AG08396 (cell line): ENCODE results near the gene HTRA1.

Experiments
- DNase-seq: peaks from one replicate; pipeline ENCODE4 v3.0.0; 2012; ENCODE audit warnings: low spot score, mixed read lengths

Gene HTRA1

DNA sequence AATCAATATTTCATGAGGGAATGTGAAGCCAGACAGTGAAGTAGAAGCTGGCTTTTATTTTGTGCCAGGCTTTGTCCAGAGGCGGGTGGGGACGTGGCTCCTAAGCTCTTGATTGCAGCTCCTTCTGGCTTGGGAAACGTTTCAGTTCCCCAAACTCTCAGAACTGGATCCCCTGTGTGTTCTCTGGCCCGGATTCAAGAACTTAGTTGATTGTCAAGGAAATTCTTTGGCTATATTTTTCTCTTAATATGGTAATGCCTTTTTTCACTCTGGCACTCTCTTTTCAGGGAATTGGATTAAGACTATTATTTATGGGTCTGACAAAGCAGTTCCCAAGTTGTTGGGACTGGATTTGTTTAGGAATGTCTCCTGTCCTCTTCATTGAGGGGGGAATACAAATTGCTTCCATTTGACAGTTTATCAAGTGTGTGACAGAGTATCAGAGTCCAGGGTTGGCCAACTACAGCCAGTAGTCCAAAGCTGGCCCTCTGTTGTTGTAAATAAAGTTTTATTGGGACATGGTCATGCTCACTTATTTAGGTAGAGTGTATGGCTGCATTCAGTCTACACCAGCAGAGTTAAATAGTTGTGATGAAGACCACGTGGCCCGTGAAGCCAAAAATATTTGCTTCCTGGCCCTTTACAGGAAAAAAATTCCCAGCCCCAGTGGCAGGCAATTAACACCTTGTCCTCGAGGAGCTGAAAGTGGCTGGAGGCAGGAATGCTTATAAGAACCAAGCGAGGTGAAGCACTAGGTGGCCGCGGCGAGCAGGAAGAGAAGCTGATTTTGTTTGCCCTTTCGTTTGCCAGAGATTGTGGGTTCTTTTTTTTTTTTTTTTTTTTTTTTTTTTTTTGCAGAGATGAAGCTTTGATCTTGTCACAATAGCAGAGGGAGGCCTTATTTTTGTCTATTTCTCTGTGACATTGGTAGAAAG is 34.3 kb downstream of the HTRA1 start:
- DNase-seq, result no peak

DNA sequence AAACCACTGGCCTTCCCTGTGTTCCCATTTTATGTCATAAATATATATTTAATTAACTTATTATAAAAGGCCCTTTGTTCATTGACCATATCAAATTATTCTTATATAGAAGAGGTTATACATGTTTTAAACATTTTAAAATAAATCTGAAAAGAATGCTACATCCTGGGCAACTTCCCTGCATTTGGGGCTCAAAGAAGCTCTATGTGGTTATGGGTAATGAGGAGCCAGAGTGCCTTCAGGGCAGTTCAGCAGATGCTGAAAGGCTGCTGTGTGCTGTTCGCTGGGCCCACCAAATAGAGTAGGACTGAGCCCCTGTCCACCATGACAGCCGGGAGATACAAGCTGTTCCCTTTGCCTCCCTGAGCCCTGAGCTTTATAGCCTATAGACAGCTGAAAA is 35.9 kb downstream of the HTRA1 start:
- DNase-seq, result no peak

DNA sequence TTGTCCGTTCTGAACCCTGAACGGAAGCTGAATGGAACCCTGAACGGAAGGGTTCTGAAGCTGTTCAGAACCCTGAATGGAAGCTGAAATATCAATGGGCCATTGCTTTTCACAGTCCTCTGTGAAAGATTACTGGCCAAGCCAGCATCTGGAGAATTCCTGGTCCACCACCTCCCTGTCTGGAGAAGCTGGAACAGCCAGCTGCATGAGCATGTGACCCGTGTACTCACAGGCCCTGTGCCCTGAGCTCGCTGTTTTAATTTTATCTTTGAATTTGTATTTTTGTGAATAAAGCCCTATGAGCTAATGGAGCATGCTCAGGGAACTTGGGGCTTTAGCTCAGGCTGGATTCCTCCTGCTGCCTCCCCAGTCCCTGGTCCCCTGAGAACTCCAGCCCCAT is 37.2 kb downstream of the HTRA1 start:
- DNase-seq, result no peak

DNA sequence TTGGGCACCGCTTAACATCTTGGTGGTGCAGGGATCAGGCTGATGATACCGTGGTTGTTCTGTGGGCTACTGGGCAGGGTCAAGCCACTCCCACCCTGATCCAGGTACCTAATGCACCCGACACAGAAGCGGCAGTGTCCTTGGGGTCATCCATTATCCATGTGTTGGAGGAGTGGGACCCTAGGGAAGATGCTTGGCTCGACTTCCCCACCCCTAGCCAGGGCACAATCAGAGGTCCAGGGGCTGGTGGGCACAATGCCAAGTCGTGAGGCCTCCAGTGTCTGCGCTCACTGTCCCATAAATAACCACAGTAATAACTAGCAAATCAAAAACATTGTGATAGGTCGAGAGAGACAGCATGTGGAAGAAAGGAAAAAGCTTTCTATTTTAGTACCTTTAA is 37.7 kb downstream of the HTRA1 start:
- DNase-seq, result no peak

DNA sequence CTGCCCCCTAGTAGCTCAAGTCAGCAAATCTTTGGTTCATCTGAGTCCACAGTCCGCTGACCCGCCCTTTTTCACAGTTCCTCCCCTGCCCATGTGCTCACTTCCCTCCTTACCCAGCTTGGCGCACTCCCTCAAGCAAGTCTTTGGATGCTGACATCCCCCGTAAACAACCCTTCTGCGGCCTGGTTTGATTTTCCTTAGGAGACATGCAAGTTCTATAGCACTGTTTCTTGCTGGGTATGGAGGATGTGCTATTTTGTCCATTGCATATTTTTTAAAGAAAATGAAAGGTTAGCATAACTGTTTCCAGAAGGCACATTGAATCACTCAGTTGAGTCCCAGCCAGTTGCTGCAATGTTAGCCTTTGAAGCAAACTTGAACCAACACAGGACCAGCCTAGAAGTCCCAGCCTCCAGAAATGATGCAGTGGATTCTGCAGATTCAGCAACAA is 38.2 kb downstream of the HTRA1 start:
- peak; percentile 62 for DNase-seq

DNA sequence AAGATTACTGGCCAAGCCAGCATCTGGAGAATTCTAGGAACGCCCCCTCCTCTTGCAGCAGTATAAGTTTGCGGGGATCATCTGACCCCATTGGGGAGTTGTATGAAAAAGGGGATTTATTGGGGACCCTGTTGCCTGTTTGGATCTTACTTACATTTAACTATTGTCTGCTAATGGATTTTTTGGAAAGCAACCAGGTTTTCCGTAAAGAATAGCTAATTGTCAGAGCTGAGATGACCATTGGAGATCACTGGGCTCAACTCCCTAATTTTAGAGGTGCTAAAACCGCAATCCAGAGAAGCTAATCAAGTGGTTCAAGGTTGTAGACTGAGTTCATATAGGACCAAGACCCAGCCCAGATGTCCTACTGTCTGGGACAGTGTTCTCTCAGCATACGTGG is 38.8 kb downstream of the HTRA1 start:
- DNase-seq, result no peak

DNA sequence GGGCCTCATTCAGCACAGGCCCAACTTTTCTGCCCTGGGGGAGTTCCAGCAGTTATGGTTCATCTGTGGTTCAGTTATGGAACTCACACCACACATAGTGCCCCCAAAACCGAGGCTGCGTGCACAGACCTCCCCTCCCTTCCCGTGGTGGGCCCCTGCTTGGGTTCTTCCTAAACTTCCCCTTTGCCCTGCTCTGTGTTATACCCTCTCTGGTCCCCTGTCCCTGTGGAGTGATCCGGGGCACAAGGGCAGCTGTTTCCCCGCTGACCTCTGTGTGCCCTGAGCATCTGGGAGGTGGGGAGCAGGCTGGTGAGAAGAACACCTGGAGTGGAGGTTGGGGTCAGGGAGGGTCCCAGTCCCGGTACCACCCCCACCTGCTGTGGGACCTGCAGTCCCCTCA is 39.4 kb downstream of the HTRA1 start:
- no peak for DNase-seq

DNA sequence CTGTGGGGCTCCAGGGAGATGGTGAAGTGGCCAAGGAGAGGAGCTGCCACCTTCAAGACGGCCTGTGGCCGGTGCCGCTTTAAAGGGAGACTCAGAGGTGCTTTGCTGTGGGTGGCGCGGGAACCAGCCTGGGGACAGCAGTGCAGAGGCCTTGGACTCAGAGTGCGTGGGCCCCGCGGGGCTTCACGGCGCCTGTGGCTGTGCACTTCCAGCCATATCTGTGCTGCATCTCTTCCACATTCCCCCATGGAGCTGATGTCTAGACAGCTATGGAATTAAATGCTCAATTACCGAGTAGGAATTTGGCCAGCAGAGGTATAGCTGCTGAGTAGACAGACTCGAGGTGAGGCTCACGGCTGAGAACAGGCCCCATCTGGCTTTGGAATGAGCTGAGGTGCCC is 41.7 kb downstream of the HTRA1 start:
- DNase-seq, result no peak

DNA sequence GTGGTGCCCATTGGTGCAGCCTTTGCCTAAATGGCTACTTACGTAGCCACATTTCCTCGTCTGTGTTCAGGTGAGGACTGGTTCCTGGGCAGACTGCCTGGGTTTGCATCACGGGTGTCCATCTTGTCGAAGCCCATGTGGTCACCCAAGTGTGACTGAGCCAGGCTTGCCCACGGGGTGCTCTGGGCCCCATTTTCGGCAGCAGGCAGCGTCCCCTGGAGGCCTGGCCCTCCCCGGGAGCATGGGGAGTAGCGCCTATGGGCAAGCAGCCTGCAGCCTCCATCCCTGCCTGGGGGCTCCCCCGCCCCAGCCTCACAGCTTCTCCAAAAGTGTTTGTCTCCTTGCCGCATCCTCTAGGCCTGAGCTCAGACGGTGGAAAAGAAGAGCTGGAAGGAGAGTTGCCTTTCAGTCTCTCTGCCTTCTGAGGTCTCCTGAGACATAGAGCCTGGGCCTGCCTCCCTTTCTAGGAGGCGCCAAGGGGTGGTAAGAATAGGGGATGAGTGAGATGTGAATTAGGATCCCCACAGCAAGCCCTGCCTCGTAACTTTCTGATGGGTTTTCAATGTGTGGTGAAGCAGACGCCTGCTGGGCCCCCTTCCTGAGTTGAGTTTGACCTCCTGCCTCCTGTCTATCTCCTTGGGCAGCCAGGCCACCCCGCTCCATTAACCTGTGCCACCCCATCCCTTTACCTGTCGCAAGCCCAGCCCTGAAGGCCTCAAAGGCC is 42.7 kb downstream of the HTRA1 start:
- DNase-seq, result no peak

DNA sequence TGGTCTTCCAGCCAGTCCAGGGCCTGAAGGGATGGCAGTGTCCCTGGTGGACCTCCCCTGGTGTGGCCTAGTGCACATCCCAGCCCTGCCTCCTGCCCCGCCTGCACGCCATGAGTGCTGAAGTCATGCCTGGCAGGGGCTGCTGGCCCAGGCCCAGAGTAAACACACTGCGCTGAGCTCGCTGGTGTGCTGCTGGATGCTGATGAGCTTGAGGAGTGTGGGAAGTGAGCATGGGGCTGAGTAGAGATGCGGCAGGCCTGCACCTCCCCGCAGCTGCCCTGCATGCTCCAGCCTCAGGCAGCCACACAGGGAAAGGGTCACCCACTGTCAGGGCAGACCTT is 43.2 kb downstream of the HTRA1 start:
- peak; percentile 91 for DNase-seq

DNA sequence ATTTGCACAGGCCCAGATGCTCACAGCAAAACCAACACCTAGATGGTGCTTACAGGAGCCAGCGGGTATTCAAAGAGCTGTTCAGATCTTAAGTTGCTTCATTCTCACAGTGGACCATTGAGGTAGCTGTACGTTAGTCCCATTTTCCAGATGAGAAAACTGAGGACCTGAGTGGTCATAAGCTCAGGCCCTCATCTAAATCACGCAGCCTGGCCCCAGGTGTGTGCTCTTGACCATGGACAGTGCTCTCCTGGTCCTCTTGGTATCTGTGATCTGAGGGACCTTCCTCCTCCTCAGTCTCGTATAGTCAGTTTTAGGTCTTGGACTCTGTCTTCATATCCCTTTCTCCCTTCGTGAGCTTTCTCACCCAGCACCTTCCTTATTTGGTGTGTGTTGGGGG is 43.7 kb downstream of the HTRA1 start:
- no peak for DNase-seq

DNA sequence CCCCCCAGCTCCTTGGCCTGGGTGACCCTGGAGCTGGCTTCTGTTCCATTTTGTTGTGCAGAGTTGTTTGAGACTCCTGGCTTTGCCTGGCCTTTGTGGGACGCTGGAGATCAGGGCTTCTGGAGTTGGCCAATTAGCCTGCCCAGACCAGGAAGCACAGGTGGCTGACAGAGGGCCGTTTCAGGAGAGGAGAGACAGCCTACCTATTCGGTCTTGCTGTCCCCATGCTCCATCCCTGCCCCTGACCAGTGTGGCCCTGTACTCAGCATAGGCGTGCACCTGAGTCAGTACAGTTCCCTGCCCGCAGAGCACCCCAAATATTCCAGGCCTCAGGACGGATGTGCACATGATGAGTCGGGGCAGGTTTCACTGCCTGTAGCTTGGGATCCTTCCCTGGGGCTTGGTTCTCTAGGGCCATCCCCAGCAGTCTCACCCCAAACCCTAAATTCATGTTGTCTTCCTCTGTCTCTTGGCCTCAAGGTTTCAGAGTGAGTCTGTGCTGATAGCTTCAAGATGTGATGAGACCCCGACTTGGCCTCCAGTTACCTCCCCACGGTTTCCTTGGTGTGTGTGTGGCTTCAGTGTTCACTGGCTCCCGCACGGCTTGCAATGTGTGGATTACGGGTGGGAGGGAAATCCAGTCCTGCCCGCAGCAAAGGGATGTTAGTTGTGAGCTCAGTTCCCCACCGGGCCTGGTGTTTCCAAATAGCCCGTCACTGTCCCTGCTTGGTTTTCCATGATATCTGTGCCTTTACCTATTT is 44.7 kb downstream of the HTRA1 start:
- no peak for DNase-seq

DNA sequence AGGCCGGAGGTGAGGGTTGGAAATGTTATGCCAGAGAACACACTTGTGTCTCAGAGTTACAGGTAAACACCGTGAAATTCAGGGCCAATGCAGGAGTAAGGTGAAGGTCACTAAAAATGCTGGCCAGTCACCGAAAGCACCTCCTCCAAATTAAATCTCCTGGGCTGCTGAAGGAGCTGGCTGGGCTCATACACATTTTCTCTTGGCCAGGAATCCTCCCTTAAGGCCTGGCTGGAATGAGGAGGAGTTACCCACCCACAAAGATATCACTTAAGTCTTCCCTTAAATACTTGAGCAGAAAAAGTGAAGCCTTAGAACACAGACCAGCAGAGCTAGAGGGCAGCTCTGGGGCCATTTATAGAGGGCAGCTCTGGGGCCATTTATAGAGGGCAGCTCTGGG is 46.3 kb downstream of the HTRA1 start:
- DNase-seq, result no peak

DNA sequence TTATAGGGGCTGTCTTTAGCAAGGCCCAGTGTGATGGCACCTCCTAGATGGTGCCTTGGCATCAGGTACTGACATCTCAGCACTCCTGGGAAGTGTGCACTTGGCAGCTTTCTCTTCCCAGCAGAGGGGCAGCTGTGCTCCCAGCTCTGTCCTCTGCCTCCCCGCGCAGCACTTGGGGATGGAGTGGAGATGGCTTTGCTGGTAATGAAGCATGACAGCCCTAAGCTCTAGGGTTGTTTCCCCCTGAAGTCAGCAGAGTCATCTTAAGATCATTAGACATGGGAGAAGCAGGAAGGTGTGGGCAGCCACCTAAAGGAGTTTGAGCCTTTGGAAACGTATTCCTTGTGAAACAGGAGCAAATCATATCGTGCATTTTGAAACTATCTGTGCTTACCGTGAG is 46.7 kb downstream of the HTRA1 start:
- DNase-seq, result no peak

DNA sequence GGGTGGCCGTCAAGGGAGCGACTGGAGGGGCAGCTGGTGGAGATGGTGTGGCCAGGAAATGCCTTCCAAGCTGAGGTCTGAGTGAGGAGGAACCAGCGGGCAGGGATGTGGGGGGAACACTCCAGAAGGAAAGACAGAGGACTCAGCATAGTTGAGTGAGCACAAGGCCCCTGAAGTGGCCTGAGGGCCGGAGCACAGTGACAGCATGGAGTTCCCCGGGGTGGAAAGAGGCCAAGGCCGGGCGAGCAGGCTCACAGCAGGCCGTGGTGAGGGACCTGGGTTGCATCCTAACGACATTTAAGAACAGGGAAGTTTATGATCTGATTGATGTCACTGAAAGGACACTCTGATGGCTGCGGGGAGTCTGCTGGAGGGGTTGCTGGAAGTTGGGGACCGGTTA is 48.0 kb downstream of the HTRA1 start:
- DNase-seq, result no peak

DNA sequence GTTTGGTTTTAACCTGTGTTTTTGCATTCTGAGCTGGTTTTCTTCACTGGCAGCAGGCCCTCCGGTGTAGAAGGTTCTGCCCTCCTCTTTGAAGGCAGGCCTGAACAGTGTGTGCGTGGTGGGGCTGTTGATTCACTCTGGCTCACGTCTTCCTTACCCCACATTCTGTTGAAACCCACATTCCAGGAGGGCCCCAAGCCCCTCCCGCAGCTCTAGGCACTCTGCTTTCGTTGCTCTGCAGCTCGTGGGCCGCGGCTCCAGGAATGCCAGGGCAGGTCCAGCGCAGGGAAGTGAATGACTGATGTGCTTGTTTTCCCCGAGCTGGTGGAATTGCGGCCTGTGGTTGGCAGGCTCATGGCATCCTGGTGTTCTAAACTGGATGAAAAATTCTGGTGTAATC is 49.0 kb downstream of the HTRA1 start:
- no peak for DNase-seq

DNA sequence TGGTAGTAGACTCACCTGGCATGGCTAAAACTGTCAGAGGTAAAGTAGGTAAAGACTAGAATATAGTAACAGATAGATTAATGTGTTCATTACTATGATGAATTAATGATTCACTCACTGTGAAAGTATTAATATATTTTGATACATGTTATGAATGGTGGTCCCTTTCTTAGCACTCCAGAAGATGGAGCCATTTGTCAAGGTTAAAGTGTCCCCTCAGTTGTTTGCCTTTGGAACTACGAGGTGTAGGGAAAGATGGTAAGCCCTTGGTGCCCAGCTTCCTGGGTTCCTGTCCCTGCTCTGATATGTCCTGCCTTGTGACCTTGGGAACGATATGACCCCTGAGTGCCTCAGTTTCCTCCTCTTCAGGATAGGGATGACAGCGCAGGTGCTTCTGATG is 49.4 kb downstream of the HTRA1 start:
- DNase-seq, result no peak

DNA sequence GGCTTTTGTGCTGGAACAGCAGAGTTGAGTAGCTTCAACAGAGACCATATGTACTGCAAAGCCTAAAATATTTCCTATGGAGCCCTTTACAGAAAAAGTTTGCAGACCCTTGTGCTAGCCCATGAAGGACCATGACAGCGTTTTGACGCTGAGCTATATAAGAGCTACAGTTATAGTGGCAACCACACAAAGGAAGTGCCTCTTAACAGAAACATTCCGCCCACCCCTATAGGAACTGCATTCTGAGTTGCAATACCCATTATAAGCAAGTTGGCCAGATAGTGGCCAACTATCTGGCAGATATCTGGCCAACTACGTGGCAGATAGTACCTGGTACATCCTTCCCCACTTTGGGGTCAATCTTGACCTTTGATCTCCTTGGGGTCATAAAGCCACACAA is 51.7 kb downstream of the HTRA1 start:
- no peak for DNase-seq

DNA sequence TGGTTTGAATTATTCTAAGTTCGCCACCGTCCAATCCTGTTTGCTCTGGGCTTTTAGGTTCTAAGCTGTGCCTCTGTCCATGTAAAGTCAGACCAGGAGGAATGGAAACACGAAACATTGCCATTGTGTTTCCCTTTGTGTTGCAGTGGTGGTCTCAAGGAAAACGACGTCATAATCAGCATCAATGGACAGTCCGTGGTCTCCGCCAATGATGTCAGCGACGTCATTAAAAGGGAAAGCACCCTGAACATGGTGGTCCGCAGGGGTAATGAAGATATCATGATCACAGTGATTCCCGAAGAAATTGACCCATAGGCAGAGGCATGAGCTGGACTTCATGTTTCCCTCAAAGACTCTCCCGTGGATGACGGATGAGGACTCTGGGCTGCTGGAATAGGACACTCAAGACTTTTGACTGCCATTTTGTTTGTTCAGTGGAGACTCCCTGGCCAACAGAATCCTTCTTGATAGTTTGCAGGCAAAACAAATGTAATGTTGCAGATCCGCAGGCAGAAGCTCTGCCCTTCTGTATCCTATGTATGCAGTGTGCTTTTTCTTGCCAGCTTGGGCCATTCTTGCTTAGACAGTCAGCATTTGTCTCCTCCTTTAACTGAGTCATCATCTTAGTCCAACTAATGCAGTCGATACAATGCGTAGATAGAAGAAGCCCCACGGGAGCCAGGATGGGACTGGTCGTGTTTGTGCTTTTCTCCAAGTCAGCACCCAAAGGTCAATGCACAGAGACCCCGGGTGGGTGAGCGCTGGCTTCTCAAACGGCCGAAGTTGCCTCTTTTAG is 52.9 kb downstream of the HTRA1 start:
- no peak for DNase-seq

DNA sequence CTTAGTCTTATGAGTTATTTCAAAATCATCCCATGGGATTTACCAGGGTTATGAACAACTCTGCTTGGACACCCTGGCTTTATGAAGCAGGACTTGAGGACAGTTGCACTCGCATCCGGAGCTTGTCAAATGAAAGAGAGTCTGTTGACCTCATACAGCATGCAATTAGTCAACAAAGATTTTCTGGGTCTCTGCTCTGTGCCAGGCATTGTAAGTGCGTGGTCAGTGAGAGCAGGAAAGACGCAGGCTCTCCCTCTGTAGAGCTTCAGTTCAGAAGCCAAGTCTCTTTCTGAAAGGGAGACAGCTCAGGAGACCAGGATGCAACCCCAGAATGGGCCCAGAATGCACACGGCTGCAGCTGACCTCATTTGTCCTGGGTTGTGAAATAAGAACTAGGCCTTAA is 53.7 kb downstream of the HTRA1 start:
- DNase-seq, result no peak

DNA sequence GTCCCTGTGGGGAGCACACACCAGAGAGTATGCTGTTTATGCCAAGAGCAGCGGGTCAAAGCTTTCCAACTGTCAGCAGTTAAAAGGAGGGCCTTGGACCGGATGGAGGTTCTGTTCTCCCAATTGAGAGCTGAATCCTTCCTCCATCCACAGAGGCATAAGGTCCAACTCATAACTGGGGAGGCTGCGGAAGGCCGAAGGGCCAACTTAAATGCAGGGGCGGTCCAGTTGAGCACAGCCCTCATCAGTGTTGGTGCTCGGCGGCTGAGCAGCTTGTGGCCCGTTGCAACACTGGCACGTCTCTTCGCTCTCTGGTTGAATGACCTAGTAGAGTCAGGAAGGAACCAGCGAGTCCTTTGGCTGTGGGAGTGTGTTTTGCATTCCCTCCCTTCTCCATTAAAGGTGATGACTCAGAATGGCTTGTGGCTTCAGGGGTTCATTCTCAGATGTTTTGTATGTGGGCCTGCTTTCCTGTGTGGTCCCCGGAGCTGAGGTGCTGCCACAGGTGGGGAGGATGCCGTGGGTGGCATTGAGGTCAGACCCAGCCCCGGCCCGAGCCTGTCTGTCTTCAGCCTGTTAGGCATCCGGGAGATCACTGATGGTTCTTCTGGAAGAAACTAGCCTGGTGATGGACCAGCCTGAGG is 54.4 kb downstream of the HTRA1 start:
- no peak for DNase-seq

DNA sequence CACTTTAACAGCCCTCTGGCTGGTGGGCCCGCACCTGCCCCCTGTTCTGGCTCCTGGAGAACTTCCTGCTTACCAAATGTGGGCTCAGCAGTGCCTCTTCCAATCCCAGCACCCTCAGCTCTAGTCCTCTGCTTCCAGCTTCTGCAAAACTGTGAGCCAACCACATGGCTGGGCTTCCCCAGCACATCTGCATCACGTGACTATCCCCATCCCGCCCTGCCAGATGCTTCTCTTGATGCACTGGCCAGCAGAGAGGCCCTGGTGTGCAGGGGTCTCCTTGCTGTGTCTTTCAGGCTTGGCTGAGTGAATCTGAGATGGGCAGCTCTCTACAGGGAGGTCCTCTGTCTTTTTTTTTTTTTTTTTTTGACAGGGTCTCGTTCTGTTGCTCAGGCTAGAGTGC is 55.4 kb downstream of the HTRA1 start:
- no peak for DNase-seq
